OCI-LY3 (cell line): Measurements from ENCODE around the gene REEP6.
"Not testable (repeated sequence)": the region's sequence is repeated elsewhere in the genome, so short reads cannot be mapped to it uniquely, and the experiment has no call there.

Source experiments
- H2AFZ ChIP-seq: fragments of 200-600, 300-600 bp; shearing (Covaris generic); 2 replicates; pipeline ENCODE4 v1.6.0; 2014; ENCODE audit warnings: antibody characterized with exemption, low read depth, low read length
- H3K27ac ChIP-seq: fragments of 200-600, 300-600 bp; sonication (generic); 2 replicates; pipeline ENCODE4 v1.5.1; 2014; ENCODE audit warnings: mild to moderate bottlenecking, low read length, moderate library complexity, mixed read lengths
- H3K27me3 ChIP-seq: fragments of 200-600, 300-600 bp; sonication (generic); 2 replicates; pipeline ENCODE4 v1.6.1; 2014; ENCODE audit warnings: low read depth, low read length, mixed read lengths
- H3K36me3 ChIP-seq: fragments of 200-600, 300-600 bp; sonication (generic); replicated peaks from 2 replicates; pipeline ENCODE3; 2014; ENCODE audit warnings: low read depth, low read length, mixed read lengths
- H3K4me1 ChIP-seq: fragments of 300-600, 200-600 bp; sonication (generic); 2 replicates; pipeline ENCODE4 v1.6.1; 2014; ENCODE audit warnings: low read length, mixed read lengths
- H3K4me2 ChIP-seq: fragments of 200-600, 300-600 bp; sonication (generic); 2 replicates; pipeline ENCODE4 v1.6.1; 2014; ENCODE audit warnings: low read length, mixed read lengths
- H3K4me3 ChIP-seq: fragments of 300-600, 200-600 bp; sonication (generic); 2 replicates; pipeline ENCODE4 v1.5.1; 2014; ENCODE audit warnings: antibody characterized with exemption, mild to moderate bottlenecking, low read length, moderate library complexity
- H3K79me2 ChIP-seq: fragments of 300-600, 200-600 bp; shearing (Covaris generic); 2 replicates; pipeline ENCODE4 v1.6.1; 2014; ENCODE audit warnings: mild to moderate bottlenecking, low read length, mixed read lengths
- H3K9ac ChIP-seq: fragments of 300-600, 200-600 bp; shearing (Covaris generic); 2 replicates; pipeline ENCODE4 v1.6.0; 2014; ENCODE audit warnings: mild to moderate bottlenecking, low read length, moderate library complexity
- H3K9me3 ChIP-seq: fragments of 200-600, 300-600 bp; shearing (Covaris generic); 2 replicates; pipeline ENCODE4 v1.6.1; 2014; ENCODE audit warnings: low read length, mixed read lengths; ENCODE audit not compliant: insufficient read depth
- H4K20me1 ChIP-seq: fragments of 200-600, 300-600 bp; sonication (generic); 2 replicates; pipeline ENCODE4 v1.6.1; 2016; ENCODE audit warnings: low read length, mixed read lengths; ENCODE audit not compliant: insufficient read depth
- EZH2phosphoT487 ChIP-seq: fragments of 200-600 bp; shearing (Covaris generic); IDR thresholded peaks from 2 replicates; pipeline ENCODE4 v1.6.1; 2018; ENCODE audit warnings: antibody characterized with exemption, mixed run types, low read depth
- TF ChIP-seq, protein P1 (sequence below): fragments of 200-600, 300-600 bp; sonication (generic); IDR thresholded peaks from 2 replicates; pipeline ENCODE4 v1.5.1; 2014; ENCODE audit warnings: antibody characterized with exemption, low read length, low read depth

Gene REEP6

DNA sequence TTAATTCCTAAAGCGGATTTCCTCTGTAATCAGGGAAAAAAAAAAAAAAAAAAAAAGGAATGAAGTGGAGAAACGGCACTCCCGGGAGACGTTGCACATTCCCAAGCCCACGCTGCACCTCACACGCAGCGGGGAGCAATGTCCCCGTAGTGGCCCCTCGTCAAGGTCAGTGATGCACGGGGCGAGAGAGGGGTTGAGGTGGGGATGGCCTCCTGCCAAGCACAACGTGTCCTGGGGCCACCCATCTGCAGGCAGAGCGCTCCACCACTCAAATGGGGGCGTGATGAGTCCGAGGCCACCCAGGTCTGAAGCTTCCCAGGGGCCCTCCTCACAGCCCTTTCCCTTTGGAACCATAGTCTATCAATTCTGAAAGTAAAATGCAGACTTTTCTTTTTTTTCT is 48.0 kb downstream of the REEP6 start:
- Histone ChIP-seq H3K27me3 (peaks cover 5% of the 10 kb centered on the region), H3K4me2 (no peak overlapping the region), H3K4me3 (no peak overlapping the region), H4K20me1 (no peaks in the 10 kb centered on the region), H3K79me2 (no peaks in the 10 kb centered on the region), H3K9ac (no peak overlapping the region), H3K4me1 (no peaks in the 10 kb centered on the region), H2AFZ (no peak overlapping the region), H3K9me3 (no peaks in the 10 kb centered on the region), H3K27ac (no peak overlapping the region), H3K36me3 (no peaks in the 10 kb centered on the region)
- TF ChIP-seq, protein P1, sequence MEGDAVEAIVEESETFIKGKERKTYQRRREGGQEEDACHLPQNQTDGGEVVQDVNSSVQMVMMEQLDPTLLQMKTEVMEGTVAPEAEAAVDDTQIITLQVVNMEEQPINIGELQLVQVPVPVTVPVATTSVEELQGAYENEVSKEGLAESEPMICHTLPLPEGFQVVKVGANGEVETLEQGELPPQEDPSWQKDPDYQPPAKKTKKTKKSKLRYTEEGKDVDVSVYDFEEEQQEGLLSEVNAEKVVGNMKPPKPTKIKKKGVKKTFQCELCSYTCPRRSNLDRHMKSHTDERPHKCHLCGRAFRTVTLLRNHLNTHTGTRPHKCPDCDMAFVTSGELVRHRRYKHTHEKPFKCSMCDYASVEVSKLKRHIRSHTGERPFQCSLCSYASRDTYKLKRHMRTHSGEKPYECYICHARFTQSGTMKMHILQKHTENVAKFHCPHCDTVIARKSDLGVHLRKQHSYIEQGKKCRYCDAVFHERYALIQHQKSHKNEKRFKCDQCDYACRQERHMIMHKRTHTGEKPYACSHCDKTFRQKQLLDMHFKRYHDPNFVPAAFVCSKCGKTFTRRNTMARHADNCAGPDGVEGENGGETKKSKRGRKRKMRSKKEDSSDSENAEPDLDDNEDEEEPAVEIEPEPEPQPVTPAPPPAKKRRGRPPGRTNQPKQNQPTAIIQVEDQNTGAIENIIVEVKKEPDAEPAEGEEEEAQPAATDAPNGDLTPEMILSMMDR: no peak
- TF ChIP-seq EZH2phosphoT487: no peak

DNA sequence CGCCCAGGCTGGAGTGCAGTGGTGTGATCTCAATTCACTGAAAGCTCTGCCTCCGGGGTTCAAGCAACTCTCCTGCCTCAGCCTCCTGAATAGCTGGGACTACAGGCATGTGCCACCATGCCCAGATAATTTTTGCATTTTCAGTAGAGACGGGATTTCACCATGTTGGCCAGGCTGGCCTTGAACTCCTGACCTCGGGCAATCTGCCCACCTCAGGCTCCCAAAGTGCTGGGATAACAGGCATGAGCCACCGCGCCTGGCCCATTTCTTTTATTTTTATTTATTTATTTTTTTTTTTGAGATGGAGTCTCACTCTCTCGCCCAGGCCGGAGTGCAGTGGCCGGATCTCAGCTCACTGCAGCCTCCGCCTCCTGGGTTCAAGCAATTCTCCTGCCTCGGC is 48.8 kb downstream of the REEP6 start:
- not testable (repeated sequence) for H3K9ac ChIP-seq, H3K27ac ChIP-seq, H3K9me3 ChIP-seq, H3K36me3 ChIP-seq, H3K4me3 ChIP-seq, H3K4me1 ChIP-seq, H3K27me3 ChIP-seq, H2AFZ ChIP-seq, H3K79me2 ChIP-seq, H4K20me1 ChIP-seq, H3K4me2 ChIP-seq

DNA sequence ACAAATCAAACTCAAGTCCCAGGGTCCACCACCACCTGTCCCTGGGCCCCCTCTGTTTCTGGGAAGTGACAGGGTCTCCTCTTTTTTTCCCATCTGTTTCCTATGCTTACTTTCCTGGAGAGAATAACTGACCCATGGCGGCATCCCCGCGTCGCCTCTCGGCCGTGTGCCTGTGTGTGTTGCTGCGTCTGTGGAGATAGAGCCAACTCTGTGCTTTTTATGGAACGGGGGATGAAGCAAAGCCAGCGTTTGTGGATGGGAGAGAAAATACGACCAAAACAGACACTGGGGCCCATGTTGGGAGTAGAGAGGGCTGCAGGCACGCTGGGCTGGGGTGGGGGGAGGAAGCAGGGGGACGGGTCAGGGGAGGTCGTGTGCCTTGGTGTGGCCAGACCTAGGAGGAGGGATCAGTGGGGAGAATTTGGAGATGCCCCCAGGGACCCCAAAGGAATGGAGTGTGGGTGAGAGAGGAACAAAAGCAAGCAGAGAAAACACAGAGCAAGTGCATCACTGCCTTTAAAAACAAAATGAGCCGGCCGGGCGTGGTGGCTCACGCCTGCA is 49.5 kb downstream of the REEP6 start:
- peaks cover 5% of the 10 kb centered on the region for H3K27me3 ChIP-seq
- H3K4me1 ChIP-seq: no peaks in the 10 kb centered on the region
- no peak overlapping the region for H3K4me3 ChIP-seq
- H3K4me2 ChIP-seq: no peak overlapping the region
- H3K36me3 ChIP-seq: no peaks in the 10 kb centered on the region
- H3K79me2 ChIP-seq: no peaks in the 10 kb centered on the region
- H3K9ac ChIP-seq: no peak overlapping the region
- TF ChIP-seq EZH2phosphoT487: no peak
- TF ChIP-seq, protein P1: no peak
- no peaks in the 10 kb centered on the region for H3K9me3 ChIP-seq
- no peak overlapping the region for H3K27ac ChIP-seq
- no peaks in the 10 kb centered on the region for H4K20me1 ChIP-seq
- H2AFZ ChIP-seq: no peak overlapping the region
